CD1c-positive myeloid dendritic cell (primary cell): ENCODE measurements around the gene LENG1.
A peak's percentile ranks its signal among the peaks of the same experiment; 100 is the strongest.
"Not testable (repeated sequence)": the region's sequence is repeated elsewhere in the genome, so short reads cannot be mapped to it uniquely, and the experiment has no call there.

Source experiments
- DNase-seq: peaks from one replicate; pipeline ENCODE4 v3.0.0-alpha.2; 2016; ENCODE audit errors: extremely low spot score

Gene LENG1

DNA sequence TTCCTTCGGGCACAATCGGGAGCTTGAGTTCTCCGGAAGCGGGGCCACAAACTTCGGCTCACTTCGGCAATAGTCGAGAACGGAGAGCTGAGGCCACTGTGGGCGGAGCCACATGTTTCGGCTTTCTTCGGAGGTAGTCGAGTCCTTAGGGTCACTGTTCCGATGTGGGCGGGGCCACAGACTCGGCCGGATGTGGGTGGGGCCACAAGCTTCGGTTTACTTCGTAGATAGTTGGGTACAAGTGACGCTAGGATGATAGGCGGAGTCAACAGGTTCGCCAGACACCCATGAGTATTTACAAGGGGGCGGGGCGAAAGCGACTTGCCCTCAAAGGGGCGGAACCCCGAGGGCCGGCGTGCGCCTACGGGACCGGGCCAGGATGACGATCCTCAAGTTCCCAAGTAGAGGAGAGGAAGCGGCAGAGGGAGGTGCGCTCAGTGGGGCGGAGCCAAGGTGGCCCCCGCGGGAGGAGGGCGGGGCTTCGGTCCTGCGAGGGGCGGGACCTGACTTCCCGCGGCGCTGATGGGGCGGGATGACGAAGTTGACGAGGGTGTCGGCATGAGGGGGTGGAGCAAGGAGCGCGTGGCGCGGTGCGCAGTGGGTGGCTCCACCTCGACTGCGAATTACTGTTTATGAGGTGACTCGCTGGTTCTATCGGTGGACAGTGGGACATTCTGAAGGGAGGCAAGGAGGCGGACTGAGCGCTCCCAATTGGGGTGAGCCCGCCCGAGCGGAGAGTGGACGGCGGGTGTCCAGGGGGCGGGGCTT, 30.4 kb upstream of the LENG1 start:
- peak; percentile 100 for DNase-seq

DNA sequence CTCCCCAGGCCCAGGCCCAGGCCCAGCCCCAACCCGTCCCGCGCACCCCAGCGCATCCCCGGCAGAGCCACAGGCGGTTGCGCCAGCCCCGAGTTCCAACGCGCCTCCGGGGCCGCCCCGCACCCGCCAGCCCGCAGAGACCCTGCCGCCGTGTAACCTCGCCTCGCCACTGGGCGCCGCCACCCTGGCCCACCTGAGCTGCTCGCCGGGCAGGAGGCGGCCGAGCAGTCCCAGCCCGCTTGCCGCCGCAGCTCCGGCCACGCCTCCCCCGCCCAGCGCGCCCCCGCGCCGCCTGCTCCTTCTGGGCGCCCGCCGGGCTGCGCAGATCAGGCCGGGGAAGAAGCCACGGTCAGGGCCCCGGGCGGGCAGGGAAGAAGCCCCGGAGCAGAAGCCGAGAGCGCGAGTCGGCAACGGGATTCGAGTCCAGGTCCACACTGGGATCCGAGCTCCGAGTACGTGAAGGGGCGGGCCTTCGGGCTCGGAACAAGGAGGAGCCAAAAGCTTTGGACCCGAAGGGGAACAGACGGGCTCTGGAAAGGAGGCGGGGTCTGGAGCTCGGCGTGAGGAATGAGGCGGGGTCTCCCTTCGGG, 29.7 kb upstream of the LENG1 start, which contains the start of gene MBOAT7:
Gene MBOAT7, minus strand, starts transcription at position 436 of the 590 bp plus-strand sequence. CDS start 1,072 bp downstream, outside the sequence.
- no peak for DNase-seq

DNA sequence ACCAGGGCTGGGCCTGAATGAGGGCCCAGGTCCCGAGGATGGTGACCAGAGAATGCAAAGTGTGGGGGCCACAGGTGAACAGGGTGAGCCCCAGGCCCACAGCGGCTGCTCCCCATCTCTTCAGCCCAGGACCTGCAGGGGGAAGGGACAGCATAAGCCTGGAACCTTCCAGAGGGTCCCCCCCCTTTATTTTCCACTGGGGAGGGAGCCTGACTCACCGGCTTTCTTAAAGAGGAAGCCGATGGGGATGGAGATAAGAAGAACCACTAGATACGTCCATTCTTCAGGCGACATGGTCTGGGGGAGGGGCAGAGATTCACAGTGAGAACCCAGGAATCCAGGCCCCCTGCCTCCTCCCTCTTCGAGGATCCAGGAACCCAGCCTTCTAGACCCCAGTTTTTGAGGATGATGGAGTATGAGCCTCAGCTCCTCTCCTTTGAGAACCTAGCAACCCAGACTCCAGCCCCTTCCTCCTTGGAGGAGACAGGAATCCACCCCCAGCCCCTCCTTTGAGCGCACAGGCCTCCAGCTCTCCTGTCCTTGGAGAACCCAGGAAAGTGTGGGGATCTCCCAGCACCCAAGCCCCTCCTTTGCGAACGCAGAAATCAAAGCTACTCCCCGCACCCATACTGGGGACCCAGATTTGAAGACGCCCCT, 28.8 kb upstream of the LENG1 start:
- peak; percentile 61 for DNase-seq

DNA sequence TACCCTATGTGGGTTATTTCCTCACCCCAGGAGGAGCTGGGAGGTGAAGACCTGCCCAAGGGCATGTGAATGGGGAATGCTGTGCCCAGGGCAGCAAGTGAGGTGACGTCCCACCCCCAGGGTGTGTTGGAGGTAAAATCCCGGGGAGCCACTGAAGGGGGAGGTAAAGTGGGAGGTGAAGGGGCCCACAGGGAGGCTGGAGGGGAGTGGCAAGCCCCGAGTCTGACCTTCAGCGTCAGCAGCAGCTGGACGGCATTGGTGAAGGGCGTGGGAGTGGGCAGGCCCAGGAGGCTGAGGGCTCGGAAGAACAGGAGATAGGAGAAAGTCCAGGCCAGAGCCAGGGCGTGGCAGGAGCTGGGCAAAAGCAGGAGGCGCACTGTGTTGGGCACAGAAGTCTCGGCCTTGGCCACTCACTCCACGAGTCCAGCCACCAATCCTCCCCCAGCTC, 27.4 kb upstream of the LENG1 start:
- DNase-seq, result no peak

DNA sequence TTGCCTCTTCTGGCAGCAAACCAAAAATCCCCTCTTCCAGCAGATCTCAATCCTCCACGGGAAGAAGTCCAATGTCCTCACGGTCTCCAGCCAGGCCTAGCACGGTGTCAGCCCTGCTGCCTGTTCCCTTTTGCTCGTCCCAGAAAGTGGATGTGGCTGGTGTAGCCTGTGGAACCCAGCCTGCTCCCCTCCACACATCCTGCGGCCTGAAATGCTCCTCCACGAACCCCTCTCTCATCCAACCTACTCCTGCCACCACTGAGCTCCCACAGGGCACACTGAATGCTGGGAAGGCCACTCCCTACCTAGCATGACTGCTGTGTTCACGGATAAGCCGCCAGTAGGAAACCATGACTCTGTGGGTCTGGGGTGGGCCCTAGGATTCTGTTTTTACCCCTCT, 26.8 kb upstream of the LENG1 start:
- DNase-seq, result no peak

DNA sequence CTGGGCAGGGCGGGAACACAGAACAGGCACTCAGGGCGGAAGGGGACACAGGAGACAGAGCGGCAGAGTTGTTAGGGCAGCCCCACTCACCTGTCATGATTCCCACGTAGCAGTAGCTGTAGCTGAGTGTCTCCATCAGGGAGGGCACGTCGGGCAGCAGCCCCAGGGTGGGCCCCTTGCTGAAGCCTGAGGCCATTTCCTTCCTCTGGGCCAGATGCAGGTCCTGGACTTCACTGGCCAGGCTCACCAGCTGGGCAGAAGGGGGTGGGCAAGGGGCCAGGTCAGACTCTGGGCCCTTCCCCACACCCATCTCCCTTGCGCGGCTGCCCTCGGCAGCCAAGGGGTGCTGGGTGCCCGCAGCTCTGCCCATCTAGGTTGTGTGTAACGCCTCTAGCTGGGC, 23.9 kb upstream of the LENG1 start:
- DNase-seq, result no peak

DNA sequence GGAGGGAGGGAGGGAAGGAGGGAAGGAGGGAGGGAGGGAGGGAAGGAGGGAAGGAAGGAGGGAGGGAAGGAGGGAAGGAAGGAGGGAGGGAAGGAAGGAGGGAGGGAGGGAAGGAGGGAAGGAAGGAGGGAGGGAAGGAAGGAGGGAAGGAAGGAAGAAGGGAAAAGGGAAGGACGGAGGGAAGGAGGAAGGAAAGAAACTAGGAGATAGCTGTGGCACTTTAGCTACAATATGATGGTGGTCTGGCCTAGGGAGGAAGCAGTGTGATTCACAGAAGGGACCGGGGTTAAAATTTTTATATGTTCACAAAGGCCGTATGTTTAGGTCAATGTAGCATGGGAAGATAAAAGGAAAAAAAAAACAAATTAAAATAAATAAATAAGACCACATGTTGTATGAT, 22.4 kb upstream of the LENG1 start:
- DNase-seq, result not testable (repeated sequence)

DNA sequence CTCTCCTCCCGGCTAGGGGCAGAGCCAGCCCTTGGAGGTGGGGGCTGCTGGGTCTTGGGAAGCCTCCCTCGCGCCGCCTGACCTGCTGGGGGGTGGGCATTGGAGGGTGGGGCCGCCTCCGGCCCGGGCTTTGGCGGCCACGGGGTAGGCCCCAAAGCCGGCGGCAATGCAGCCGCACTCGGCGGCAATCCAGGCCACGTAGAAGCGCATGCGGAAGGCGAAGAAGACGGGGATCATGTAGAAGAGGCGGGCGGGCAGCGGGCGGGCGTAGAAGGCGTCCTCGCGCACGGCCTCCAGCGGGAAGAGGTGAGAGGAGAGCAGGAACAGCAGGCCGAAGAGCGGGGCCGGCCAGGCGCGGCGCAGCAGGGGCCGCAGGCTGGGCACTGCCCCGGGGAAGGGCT, 21.2 kb upstream of the LENG1 start:
- DNase-seq, result no peak

DNA sequence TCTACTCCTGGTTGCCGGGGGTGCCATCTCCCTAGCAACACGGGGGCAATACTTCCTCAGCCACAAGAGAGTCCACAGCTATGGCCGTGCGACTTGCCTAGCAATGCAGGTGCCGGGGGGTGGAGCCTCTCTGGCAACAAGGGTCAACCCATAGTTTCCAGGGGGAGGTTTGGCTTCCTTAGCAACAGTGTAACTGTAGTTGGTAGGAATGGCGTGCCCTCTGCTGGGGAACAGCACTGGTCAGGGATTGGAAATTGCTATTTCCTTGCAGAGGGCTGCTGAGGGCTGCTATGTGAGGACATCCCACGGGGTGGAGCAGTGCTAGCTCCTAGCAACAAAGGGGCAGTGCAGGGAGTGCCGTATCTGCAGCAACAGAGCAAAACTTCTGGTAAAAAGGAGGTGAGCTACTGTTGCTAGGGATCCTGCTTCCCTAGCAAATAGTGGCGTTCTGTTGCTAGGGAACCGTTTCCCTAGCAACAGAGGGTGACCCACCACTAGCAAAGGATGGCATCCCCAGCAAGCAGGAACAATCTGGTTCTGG, 20.5 kb upstream of the LENG1 start:
- peak; percentile 42 for DNase-seq

DNA sequence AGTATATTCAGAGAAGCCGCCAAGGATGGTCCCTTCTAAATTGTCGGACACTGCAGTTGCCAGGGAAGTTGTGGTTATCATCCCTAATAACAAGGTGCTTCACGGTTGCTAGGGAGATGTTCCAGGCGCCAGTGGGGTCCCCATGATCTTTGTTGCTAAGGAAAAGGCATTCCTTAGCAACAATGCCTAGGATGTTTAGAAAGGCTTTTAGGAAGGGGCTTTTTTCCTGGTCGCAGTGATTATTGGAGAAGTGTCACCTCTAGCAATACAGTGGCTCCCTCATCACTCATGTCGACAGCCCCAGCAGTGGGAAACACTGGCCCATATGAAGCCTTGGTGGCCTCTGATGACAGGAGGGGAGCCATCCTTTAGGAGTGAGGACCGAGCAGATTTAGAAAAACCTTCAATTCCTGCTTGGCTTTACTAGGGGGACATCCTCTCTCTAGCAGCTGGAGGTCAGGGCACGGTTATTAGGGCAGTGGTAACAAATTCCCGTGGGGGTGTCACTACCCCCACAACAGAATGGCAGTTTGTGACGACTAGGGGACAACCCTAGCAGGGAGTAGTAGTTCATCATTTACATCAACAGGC, 19.8 kb upstream of the LENG1 start:
- no peak for DNase-seq

DNA sequence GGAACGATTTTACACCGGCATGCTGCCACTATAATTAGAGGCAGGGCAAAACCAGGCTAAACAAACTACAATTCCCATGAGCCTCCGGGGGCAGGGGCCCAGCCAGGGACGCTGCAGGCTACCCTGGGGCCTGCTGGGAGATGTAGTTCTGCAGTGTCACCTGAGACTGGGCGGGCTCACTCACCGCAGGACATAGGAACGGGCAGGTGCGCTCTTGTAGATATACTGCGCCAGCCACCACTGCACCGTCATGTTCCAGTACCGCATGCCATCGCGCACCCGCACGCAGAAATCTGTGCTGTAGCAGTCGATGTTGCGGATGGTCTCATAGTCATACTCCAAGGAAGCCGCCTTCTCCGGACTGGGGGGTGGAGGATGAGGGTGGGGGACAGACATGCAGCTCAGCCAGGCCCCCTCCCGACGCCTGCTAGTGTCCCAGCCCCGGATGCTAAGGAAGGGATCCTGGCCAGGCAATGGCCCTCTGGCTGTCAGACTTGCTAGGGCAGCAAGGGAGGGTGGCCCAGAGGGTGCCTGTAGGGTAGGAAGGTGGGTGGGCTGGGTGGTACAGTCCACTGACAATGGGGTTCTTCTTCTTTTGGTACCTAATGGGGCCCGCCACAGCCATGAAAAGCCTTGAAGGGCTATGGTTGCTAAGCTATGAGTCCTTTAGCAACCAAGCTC, 19.2 kb upstream of the LENG1 start:
- DNase-seq, result peak; percentile 38

DNA sequence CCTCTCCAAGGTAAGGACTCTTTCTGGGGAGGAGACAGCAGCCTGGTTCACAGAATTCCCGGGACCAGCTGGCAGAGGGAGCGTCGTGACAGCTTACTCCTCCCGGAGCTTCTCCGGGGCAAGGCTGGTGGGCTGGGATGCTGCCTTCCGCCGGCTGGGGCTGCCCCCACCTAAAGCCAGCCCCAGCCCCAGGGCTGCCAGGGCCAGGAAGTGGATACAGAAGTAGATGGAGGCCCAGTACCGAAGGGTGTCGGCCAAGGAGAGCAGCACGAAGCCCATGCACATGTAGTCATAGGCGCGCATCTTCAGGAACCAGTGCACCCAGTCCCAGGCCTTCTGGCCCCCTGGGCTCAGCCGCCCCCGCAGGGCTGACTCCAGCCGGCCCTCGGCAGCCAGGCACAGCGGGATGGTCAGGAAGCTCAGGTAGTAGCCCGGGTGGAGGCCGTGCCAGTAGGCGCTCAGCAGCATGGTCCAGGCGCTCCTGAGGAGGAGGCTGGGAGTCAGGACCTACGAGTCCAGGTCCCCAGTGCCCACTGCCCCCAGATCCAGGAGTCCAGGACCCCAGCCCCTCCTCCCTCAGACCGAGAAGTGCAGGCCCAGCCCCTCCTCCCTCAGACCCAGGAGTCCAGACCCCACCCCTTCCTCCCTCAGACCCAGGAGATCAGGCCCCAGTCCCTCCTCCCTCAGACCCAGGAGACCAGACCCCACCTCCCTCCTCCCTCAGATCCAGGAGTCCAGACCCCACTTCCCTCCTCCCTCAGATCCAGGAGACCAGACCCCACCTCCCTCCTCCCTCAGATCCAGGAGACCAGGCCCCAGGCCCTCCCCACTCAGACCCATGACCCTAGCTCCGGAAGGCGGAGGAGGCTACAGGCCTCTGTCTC, 14.7 kb upstream of the LENG1 start:
- DNase-seq, result no peak

DNA sequence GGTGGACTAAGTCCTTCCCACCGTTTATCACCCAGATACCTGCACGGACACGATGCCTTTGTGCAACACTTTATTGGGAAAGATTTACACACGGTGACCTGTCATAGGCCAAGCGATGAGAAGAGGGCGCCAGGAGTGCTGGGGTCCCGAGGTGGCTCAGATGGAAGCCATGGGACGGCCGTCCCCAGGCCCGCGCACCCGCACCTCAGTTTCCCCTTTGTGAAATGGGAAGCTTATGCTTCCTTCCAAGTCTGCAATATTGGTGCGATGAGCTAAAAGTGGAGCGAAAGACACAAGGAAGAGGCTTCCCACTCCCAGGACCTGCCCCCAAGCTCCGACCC, 13.8 kb upstream of the LENG1 start:
- DNase-seq, result no peak

DNA sequence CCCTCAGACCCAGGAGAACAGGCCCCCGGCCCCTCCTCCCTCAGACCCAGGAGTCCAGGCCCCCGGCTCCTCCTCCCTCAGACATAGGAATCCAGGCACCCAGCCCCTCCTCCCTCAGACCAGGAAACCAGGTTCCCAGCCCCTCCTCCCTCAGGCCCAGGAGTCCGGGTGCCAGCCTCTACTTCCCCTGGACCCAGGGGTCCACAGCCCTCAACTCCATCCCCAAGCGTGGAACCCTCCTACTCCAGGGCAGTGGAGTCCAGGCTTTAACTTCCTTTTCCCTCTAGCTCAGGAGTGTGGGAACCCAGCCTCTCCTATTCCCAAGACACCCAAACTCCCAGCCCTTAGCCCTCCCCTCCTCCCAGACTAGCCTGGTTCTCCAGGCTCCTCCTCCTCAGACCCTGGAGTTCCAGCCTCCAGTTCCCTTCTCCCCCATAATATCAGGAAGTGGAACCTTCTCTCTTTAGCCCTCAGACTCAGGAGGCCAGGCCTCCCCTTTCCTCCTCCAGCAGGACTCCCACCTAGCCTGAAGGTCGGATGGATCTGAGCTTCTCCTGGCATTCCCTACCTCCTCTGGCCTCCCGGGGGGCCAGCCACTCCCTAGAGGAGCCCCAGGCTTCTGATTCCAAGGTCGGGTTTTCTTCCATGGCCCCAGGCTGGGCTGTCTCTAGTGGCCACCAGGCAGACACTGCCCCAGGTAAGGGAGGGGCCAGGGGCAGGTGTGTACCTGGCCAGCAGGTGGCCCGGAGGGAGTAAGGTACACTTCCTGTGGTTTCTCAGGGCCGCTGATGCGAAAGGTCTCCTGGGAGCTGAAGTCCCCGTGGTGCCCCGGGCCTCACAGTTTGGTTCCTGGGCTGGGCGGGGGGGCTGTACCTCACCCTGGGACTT, 13.2 kb upstream of the LENG1 start, which contains the start of gene TMC4:
Gene TMC4, minus strand, starts transcription at position 690 of the 888 bp plus-strand sequence. Its CDS starts 43 bp downstream, at position 647.
- no peak for DNase-seq

DNA sequence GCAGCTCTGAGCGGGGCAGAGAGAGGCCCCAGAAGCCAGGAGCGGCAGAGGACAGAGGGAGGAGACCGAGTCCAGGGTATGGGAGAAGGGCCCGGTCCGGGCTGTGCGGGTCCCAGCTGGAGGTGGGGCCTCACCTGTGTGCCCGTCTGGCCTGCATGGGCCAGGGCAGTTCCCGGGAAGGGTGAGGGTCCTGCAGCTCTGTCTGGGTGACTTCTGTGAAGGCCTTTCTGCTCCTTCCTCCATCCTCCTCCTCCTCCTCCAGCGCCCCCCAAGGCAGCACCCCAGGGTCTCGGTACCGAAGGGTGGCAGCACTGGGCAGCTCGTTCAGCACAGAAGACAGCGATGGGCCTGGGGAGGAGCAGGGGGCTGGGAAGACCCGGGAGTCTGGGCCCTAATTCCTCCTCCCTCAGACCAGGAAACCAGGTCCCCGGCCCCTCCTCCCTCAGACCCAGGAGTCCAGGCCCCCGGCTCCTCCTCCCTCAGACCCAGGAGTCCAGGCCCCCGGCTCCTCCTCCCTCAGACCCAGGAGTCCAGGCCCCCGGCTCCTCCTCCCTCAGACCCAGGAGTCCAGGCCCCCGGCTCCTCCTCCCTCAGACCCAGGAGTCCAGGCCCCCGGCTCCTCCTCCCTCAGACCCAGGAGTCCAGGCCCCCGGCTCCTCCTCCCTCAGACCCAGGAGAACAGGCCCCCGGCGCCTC, 12.4 kb upstream of the LENG1 start:
- DNase-seq, result not testable (repeated sequence)

DNA sequence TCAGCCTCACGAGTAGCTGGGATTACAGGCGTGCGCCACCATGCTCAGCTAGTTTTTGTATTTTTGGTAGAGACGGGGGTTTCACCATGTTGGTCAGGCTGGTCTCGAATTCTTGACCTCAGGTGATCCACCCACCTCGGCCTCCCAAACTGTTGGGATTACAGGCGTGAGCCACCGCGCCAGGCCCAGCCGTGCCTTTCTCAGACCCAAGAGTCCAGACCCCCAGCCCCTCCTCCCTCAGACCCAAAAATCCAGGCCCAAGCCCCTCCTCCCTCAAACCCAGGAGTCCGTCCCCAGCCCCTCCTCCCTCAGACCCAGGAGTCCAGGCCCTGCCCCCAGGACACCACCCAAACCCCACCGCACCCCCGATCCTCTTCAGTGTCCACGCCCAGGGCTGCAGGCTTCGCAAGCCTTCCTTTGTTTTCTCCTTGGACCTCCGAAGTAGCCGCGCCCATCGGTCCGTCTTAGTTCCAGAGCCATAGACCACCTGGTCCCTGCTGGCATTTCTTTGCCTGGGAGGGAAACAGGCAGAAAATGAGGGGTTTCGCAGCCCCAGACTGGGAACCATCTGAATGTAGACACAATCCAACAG, 9.7 kb upstream of the LENG1 start:
- DNase-seq, result no peak

DNA sequence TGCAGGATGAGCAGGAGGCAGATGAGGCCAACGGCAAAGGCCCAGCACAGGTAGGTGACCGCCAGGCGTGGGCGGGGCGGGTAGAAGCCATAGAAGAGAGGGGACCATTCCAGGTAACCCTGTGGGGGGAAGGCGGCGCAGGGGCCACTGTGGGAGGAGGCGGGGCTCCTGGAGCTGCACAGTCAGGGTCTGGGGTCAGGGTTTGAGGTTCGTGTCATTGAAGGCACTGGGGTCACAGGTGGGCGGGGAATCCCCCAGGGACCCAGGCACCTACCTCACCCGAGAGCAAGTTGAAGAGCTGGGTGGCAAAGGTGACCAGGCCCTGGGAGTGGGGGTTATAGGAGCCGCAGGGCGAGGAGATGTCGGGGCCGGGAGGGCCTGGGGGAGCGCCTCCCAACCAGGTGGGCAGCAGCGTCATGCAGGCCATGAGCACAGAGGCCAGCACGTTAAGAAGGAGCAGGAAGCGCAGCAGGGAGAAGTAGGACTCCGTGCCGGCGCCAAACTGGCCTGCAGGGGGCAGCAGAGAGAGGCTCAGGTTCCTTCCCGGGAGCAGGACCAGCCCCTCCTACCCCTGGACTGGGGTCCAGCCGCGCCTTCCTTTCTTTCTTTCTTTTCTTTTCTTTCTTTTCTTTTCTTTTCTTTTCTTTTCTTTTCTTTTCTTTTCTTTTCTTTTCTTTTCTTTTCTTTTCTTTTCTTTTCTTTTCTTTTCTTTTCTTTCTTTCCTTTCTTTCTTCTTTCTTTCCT, 8.8 kb upstream of the LENG1 start:
- peak; percentile 93 for DNase-seq

DNA sequence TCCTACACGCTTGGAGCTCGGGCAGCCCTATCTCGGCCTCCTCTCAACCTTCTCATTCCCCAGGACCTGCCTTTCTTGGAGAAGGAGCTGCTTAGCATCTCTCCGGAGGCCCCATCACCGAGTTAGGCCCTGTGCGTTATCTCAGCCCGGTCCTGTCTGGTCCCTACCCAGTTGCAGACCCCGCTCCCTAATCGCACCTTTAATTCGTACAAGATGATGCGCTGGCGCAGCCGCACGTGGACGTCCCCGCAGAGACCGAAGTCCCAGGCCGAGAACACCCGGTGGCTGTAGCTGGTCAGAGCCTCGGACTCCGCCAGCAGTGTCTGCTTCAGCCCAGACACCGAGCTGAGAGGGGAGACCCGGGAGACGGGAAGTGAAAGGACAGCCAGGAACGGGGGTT, 5.7 kb upstream of the LENG1 start:
- no peak for DNase-seq
